Endodermal cell (in vitro differentiated cells): ENCODE measurements around the gene EEPD1. TPM values are rescaled to one million over a fixed set of nuclear protein-coding genes. Genes with fewer than 3 reads are reported as not detected.

Experiments used
- DNase-seq: peaks from one replicate; pipeline ENCODE4 v3.0.0-alpha.2; 2017
- H3K27ac ChIP-seq: 2 replicates; pipeline ENCODE4 v1.5.1; 2013; ENCODE audit warnings: mild to moderate bottlenecking, low read depth, low read length, moderate library complexity
- H3K27me3 ChIP-seq: 2 replicates; pipeline ENCODE4 v1.6.1; 2013; ENCODE audit warnings: mild to moderate bottlenecking, low read length, moderate library complexity; ENCODE audit not compliant: insufficient read depth, control insufficient read depth, poor library complexity, severe bottlenecking
- H3K36me3 ChIP-seq: 2 replicates; pipeline ENCODE4 v1.7.0; 2013; ENCODE audit warnings: mild to moderate bottlenecking, low read length, moderate library complexity; ENCODE audit not compliant: control insufficient read depth, insufficient read depth
- H3K4me1 ChIP-seq: one replicate; pipeline ENCODE4 v1.7.0; 2013; ENCODE audit warnings: low read length; ENCODE audit not compliant: control insufficient read depth, insufficient read depth
- H3K4me3 ChIP-seq: 2 replicates; pipeline ENCODE4 v1.5.1; 2013; ENCODE audit warnings: mild to moderate bottlenecking, low read length, moderate library complexity
- H3K9ac ChIP-seq: 2 replicates; pipeline ENCODE4 v1.6.1; 2013; ENCODE audit warnings: mild to moderate bottlenecking, low read length, moderate library complexity; ENCODE audit not compliant: poor library complexity, severe bottlenecking; ENCODE audit errors: extremely low read depth
- H3K9me3 ChIP-seq: 2 replicates; pipeline ENCODE4 v1.6.1; 2013; ENCODE audit warnings: mild to moderate bottlenecking, low read length, moderate library complexity; ENCODE audit not compliant: control insufficient read depth
- H3K27ac Mint-ChIP-seq: 2 replicates; pipeline ENCODE4 v1.8.0; 2020; ENCODE audit warnings: mixed read lengths
- H3K27me3 Mint-ChIP-seq: 2 replicates; pipeline ENCODE4 v1.8.0; 2021; ENCODE audit warnings: mild to moderate bottlenecking, mixed read lengths; ENCODE audit not compliant: insufficient read depth
- H3K36me3 Mint-ChIP-seq: 2 replicates; pipeline ENCODE4 v1.8.0; 2020; ENCODE audit warnings: low read depth, mixed read lengths
- H3K4me1 Mint-ChIP-seq: 2 replicates; pipeline ENCODE4 v1.8.0; 2020; ENCODE audit warnings: mixed read lengths
- H3K4me3 Mint-ChIP-seq: 2 replicates; pipeline ENCODE4 v1.8.0; 2020; ENCODE audit warnings: mild to moderate bottlenecking, moderate library complexity, mixed read lengths
- H3K9me3 Mint-ChIP-seq: 2 replicates; pipeline ENCODE4 v1.8.0; 2020; ENCODE audit warnings: mild to moderate bottlenecking, mixed read lengths
- WGBS, 2 experiments: methylation state at CpG; one replicate each; pipeline versions ENCODE4 v1.1.5 to v1.1.7; 2013; ENCODE audit warnings: missing lambda C conversion rate in 2 of 2, mixed read lengths in 1 of 2; ENCODE audit not compliant: insufficient coverage in 1 of 2, insufficient read length in 1 of 2; 5-methylcytosine and 5-hydroxymethylcytosine counted together
- total RNA-seq, 2 donors: library from RNA; stranded (reverse); fragmentation: NEBNext Ultra II Directional in 1 of 2; extraction: Animal tissue kit (Norgen Biotek cat#: 25700) in 1 of 2; gene quantifications; 2 replicates in 1 of 2; 3 replicates in 1 of 2; pipeline ENCODE4 v1.2.1, GENCODE V29; 2021
- TF ChIP-seq, protein P1 (sequence below): fragments of 200-600 bp; sonication (generic); conservative IDR thresholded peaks from 2 replicates; pipeline ENCODE4 v1.5.0; 2021; ENCODE audit warnings: antibody characterized with exemption, mild to moderate bottlenecking

Gene EEPD1
- total RNA-seq, 2 donors from 2014 or later: 9.7 to 11.4 TPM

DNA sequence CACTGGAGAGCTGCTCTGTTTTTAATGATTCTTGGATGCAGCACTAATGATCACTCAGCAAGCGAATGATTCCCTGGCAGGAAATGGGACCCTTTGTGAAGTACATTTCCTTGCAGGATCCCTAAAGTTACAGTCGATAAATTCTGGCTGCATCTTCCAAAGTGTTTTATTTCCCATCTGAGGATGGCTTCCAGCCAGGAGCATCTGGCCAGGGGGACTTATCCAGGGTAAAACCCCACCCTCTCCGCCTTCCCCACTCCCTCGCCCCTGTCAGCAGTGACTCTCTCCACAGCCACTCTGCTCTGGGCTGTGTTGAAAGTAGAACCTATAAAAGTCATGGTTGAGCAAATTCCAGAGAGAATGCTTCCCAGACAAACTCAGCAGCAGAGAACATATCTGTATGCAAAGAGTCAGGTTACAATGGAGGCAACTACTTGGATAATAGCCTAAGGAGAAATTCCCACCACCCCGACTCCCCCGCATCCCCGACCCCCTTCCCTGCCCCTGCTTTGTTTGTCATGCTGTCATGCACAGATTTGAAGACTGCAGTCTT is 125.6 kb downstream of the EEPD1 start:
- Histone ChIP-seq H3K9ac (no peak overlapping the region), H3K4me1 (peaks cover 39% of the 10 kb centered on the region), H3K36me3 (no peaks in the 10 kb centered on the region), H3K27ac (peak overlapping the region; percentile 61), H3K9me3 (no peaks in the 10 kb centered on the region), H3K27me3 (no peaks in the 10 kb centered on the region), H3K4me3 (no peak overlapping the region)
- H3K4me3 Mint-ChIP-seq: no peak overlapping the region
- peak overlapping the region; percentile 94 for H3K27ac Mint-ChIP-seq
- H3K27me3 Mint-ChIP-seq: no peaks in the 10 kb centered on the region
- H3K36me3 Mint-ChIP-seq: no peaks in the 10 kb centered on the region
- 57 to 79% methylated on average over 3 to 7 of the region's 7 CpGs for WGBS, 2 experiments
- no peaks in the 10 kb centered on the region for H3K9me3 Mint-ChIP-seq
- TF ChIP-seq, protein P1, sequence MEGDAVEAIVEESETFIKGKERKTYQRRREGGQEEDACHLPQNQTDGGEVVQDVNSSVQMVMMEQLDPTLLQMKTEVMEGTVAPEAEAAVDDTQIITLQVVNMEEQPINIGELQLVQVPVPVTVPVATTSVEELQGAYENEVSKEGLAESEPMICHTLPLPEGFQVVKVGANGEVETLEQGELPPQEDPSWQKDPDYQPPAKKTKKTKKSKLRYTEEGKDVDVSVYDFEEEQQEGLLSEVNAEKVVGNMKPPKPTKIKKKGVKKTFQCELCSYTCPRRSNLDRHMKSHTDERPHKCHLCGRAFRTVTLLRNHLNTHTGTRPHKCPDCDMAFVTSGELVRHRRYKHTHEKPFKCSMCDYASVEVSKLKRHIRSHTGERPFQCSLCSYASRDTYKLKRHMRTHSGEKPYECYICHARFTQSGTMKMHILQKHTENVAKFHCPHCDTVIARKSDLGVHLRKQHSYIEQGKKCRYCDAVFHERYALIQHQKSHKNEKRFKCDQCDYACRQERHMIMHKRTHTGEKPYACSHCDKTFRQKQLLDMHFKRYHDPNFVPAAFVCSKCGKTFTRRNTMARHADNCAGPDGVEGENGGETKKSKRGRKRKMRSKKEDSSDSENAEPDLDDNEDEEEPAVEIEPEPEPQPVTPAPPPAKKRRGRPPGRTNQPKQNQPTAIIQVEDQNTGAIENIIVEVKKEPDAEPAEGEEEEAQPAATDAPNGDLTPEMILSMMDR: no peak
- H3K4me1 Mint-ChIP-seq: peaks cover 82% of the 10 kb centered on the region
- DNase-seq: peak; percentile 71

DNA sequence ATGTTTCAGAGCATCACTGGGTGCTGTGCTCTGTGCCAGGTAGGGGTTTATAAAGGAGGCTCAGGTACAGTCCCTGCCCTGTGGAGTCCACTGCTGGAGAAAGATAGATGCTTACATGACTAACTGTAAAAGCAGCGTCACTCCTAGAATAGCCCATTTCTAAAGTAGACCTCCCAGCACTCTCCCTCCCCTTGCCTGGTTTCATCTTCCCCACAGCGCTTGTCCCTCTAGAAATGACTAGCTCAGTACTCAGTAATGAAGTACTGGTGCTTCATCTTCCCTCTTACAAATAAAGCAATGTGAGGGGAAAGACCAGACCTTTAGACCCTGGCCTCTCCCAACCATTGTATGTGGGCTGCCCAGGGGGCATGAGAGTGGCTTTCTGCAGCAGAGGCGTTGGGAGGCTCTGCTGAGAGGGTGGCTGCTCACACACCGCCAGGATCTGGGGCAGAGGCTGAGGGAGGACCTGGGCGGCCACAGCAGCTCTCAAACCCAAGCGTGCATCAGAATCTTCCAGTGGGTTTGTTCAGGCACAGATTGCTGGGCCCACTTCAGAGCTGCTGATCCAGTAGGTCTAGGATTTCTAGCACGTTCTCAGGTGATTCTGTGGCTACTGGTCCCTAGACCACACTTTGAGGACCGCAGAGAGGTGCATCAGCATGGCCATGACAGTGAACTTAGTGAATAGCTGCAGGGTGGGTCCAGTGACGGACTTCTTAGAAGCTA is 126.3 kb downstream of the EEPD1 start:
- TF ChIP-seq, protein P1: no peak
- H3K4me1 Mint-ChIP-seq: peaks cover 84% of the 10 kb centered on the region
- peak overlapping the region; percentile 61 for H3K27ac ChIP-seq
- WGBS, 2 experiments: 80 to 83% methylated on average over 6 to 9 of the region's 9 CpGs
- no peak overlapping the region for H3K4me3 ChIP-seq
- H3K4me3 Mint-ChIP-seq: peak overlapping the region; percentile 17
- H3K27ac Mint-ChIP-seq: peak overlapping the region; percentile 94
- H3K9ac ChIP-seq: no peak overlapping the region
- no peaks in the 10 kb centered on the region for H3K36me3 ChIP-seq
- no peaks in the 10 kb centered on the region for H3K9me3 ChIP-seq
- no peaks in the 10 kb centered on the region for H3K27me3 Mint-ChIP-seq
- peaks cover 34% of the 10 kb centered on the region for H3K4me1 ChIP-seq
- no peaks in the 10 kb centered on the region for H3K27me3 ChIP-seq
- no peak for DNase-seq
- no peaks in the 10 kb centered on the region for H3K9me3 Mint-ChIP-seq
- H3K36me3 Mint-ChIP-seq: no peaks in the 10 kb centered on the region

DNA sequence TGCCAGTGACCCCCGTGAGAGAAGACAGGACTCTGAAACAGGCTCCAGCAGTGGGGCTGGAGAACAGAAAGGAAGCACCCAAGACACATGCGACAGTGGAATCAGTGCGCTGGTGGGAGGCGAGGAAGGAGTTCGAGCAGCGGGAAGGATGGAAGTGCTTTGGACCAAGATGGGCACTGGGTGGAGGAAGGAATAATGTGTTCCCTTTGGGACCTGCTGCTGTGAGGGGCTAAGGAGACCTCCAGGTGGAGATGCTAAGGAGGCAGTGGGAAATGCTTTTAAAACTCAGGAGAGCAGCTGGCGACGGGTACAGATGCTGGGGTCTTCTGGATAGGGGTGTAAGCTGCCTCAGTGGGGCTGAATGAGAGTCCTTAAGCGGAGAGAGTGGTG is 126.9 kb downstream of the EEPD1 start:
- no peaks in the 10 kb centered on the region for H3K27me3 ChIP-seq
- H3K4me3 ChIP-seq: no peak overlapping the region
- peak overlapping the region; percentile 94 for H3K27ac Mint-ChIP-seq
- TF ChIP-seq, protein P1: no peak
- H3K9me3 Mint-ChIP-seq: no peaks in the 10 kb centered on the region
- peaks cover 34% of the 10 kb centered on the region for H3K4me1 ChIP-seq
- no peak overlapping the region for H3K9ac ChIP-seq
- DNase-seq: no peak
- no peaks in the 10 kb centered on the region for H3K36me3 Mint-ChIP-seq
- peaks cover 84% of the 10 kb centered on the region for H3K4me1 Mint-ChIP-seq
- WGBS, 2 experiments: 85 to 95% methylated on average over 7 to 9 of the region's 9 CpGs
- H3K9me3 ChIP-seq: no peaks in the 10 kb centered on the region
- peak overlapping the region; percentile 17 for H3K4me3 Mint-ChIP-seq
- no peaks in the 10 kb centered on the region for H3K36me3 ChIP-seq
- H3K27ac ChIP-seq: no peak overlapping the region
- H3K27me3 Mint-ChIP-seq: no peaks in the 10 kb centered on the region
